MM.1S (cell line): ENCODE measurements around the gene HIPK2.

Source experiments
- DNase-seq: peaks from one replicate; pipeline ENCODE4 v3.0.0-alpha.2; 2015
- H2AFZ ChIP-seq: fragments of 300-600 bp; sonication (generic); 2 replicates; pipeline ENCODE4 v1.6.0; 2016; ENCODE audit warnings: antibody characterized with exemption, low read length
- H3F3A ChIP-seq: fragments of 300-600 bp; sonication (generic); 2 replicates; pipeline ENCODE4 v1.6.1; 2016; ENCODE audit warnings: mild to moderate bottlenecking, antibody characterized with exemption, low read length, moderate library complexity, mixed read lengths; ENCODE audit not compliant: insufficient read depth
- H3K27ac ChIP-seq: fragments of 300-600 bp; sonication (generic); 2 replicates; pipeline ENCODE4 v1.5.1; 2016; ENCODE audit warnings: mild to moderate bottlenecking, low read length
- H3K27me3 ChIP-seq: fragments of 300-600 bp; sonication (generic); replicated peaks from 2 replicates; pipeline ENCODE4 v1.6.0; 2016; ENCODE audit warnings: low read length; ENCODE audit not compliant: insufficient read depth
- H3K36me3 ChIP-seq: fragments of 300-600 bp; sonication (generic); replicated peaks from 2 replicates; pipeline ENCODE4 v1.6.1; 2016; ENCODE audit warnings: mild to moderate bottlenecking, low read length, mixed read lengths; ENCODE audit not compliant: insufficient read depth
- H3K4me1 ChIP-seq: fragments of 300-600 bp; sonication (generic); 2 replicates; pipeline ENCODE4 v1.6.1; 2016; ENCODE audit warnings: low read length, mixed read lengths
- H3K4me2 ChIP-seq: fragments of 300-600 bp; sonication (generic); 2 replicates; pipeline ENCODE4 v1.6.0; 2016; ENCODE audit warnings: low read depth, low read length
- H3K4me3 ChIP-seq: fragments of 300-600 bp; sonication (generic); 2 replicates; pipeline ENCODE4 v1.5.1; 2016; ENCODE audit warnings: low read length, mixed read lengths
- H3K79me2 ChIP-seq: fragments of 300-600 bp; sonication (generic); 2 replicates; pipeline ENCODE4 v1.6.1; 2016; ENCODE audit warnings: mixed run types, low read length, mixed read lengths
- H3K9ac ChIP-seq: fragments of 300-600 bp; sonication (generic); 2 replicates; pipeline ENCODE4 v1.6.1; 2016; ENCODE audit warnings: low read length, mixed read lengths
- H3K9me2 ChIP-seq: fragments of 300-600 bp; sonication (generic); replicated peaks from 2 replicates; pipeline ENCODE4 v1.6.1; 2016; ENCODE audit warnings: mild to moderate bottlenecking, low read length, mixed read lengths; ENCODE audit not compliant: insufficient read depth
- H3K9me3 ChIP-seq: fragments of 300-600 bp; sonication (generic); replicated peaks from 2 replicates; pipeline ENCODE4 v1.6.1; 2016; ENCODE audit warnings: mild to moderate bottlenecking, low read length, mixed read lengths; ENCODE audit not compliant: insufficient read depth
- H4K20me1 ChIP-seq: fragments of 300-600 bp; sonication (generic); 2 replicates; pipeline ENCODE4 v1.6.1; 2016; ENCODE audit warnings: mild to moderate bottlenecking, low read length, moderate library complexity, mixed read lengths; ENCODE audit not compliant: insufficient read depth
- CTCF ChIP-seq: fragments of 300-600 bp; sonication (generic); IDR thresholded peaks from 2 replicates; pipeline ENCODE4 v1.5.1; 2016; ENCODE audit warnings: antibody characterized with exemption, low read length, mixed read lengths
- EZH2 ChIP-seq: fragments of 300-600 bp; sonication (generic); optimal IDR thresholded peaks from 2 replicates; pipeline ENCODE3; 2017; ENCODE audit warnings: low read depth, mild to moderate bottlenecking, antibody characterized with exemption, low read length, mixed read lengths
- EZH2phosphoT487 ChIP-seq: fragments of 300-600 bp; sonication (generic); IDR thresholded peaks from 2 replicates; pipeline ENCODE4 v1.6.1; 2018; ENCODE audit warnings: antibody characterized with exemption, low read length

HIPK2 gene

GRCh38 chr7:139757968-139758367 is 19.8 kb downstream of the HIPK2 start:
- no peak overlapping the region for H3K27ac ChIP-seq
- no peaks in the 10 kb centered on the region for H3K9me3 ChIP-seq
- no peak overlapping the region for H3K9ac ChIP-seq
- H4K20me1 ChIP-seq, result peaks cover 3% of the 10 kb centered on the region
- DNase-seq, result no peak
- H3F3A ChIP-seq, result no peaks in the 10 kb centered on the region
- no peak overlapping the region for H3K4me2 ChIP-seq
- no peak for TF ChIP-seq EZH2
- no peak for TF ChIP-seq EZH2phosphoT487
- no peak for TF ChIP-seq CTCF
- no peaks in the 10 kb centered on the region for H3K27me3 ChIP-seq
- H3K9me2 ChIP-seq, result no peaks in the 10 kb centered on the region
- no peaks in the 10 kb centered on the region for H3K4me1 ChIP-seq
- no peak overlapping the region for H2AFZ ChIP-seq
- peaks cover 99% of the 10 kb centered on the region for H3K79me2 ChIP-seq
- no peak overlapping the region for H3K4me3 ChIP-seq
- H3K36me3 ChIP-seq, result no peaks in the 10 kb centered on the region

- Histone ChIP-seq H3K4me2 (no peak overlapping the region), H3K36me3 (no peaks in the 10 kb centered on the region), H3K4me1 (no peaks in the 10 kb centered on the region), H3K79me2 (peaks cover 97% of the 10 kb centered on the region), H3K4me3 (no peak overlapping the region), H4K20me1 (peaks cover 3% of the 10 kb centered on the region), H3K9ac (no peak overlapping the region), H3K9me2 (no peaks in the 10 kb centered on the region), H2AFZ (no peak overlapping the region), H3K27me3 (no peaks in the 10 kb centered on the region), H3K9me3 (no peaks in the 10 kb centered on the region), H3F3A (no peaks in the 10 kb centered on the region), H3K27ac (no peak overlapping the region)
- DNase-seq, result no peak
- TF ChIP-seq EZH2, result no peak
- TF ChIP-seq CTCF, result no peak
- no peak for TF ChIP-seq EZH2phosphoT487
Observed at GRCh38 chr7:139753693-139754111, 24.1 kb downstream of the HIPK2 start.

- Histone ChIP-seq H3K27ac (no peak overlapping the region), H3K9ac (no peak overlapping the region), H2AFZ (no peak overlapping the region), H3K36me3 (no peaks in the 10 kb centered on the region), H3K4me2 (no peak overlapping the region), H3F3A (no peaks in the 10 kb centered on the region), H3K9me3 (no peaks in the 10 kb centered on the region), H4K20me1 (peaks cover 3% of the 10 kb centered on the region), H3K4me3 (no peak overlapping the region), H3K79me2 (peaks cover 97% of the 10 kb centered on the region), H3K9me2 (no peaks in the 10 kb centered on the region), H3K4me1 (no peaks in the 10 kb centered on the region), H3K27me3 (no peaks in the 10 kb centered on the region)
- no peak for DNase-seq
- TF ChIP-seq CTCF (no peak), EZH2 (no peak), EZH2phosphoT487 (no peak)
Observed at GRCh38 chr7:139753081-139753692, 24.6 kb downstream of the HIPK2 start.
